Brain microvascular endothelial cell (primary cell): ENCODE results near the gene TCEANC.

Source experiments
- DNase-seq: peaks from one replicate; pipeline ENCODE4 v3.0.0-alpha.2; 2020
- H3K27ac ChIP-seq: fragments of 250-450 bp; sonication (Bioruptor Pico); 2 replicates; pipeline ENCODE4 v1.5.1; 2020; ENCODE audit warnings: mild to moderate bottlenecking, moderate library complexity
- H3K27me3 ChIP-seq: fragments of 250-450 bp; sonication (Bioruptor Pico); replicated peaks from 2 replicates; pipeline ENCODE4 v1.5.1; 2020; ENCODE audit warnings: mild to moderate bottlenecking
- H3K36me3 ChIP-seq: fragments of 250-450 bp; sonication (Bioruptor Pico); replicated peaks from 2 replicates; pipeline ENCODE4 v1.5.1; 2020; ENCODE audit warnings: mild to moderate bottlenecking
- H3K4me3 ChIP-seq: 2 replicates; pipeline ENCODE4 v1.5.1; 2011; ENCODE audit warnings: low read depth, mild to moderate bottlenecking, control low read depth, low read length, moderate library complexity
- CTCF ChIP-seq: IDR thresholded peaks from 2 replicates; pipeline ENCODE4 v1.5.1; 2011; ENCODE audit warnings: low read depth, mild to moderate bottlenecking, moderate library complexity, low read length, control low read depth, inconsistent platforms; ENCODE audit errors: missing control alignments
- in situ Hi-C: cut with HindIII; loops from 2 replicates; pipeline ENCODE4 v1.10.0; 2017; ENCODE audit warnings: low sequenced_read_pairs, low pct_ligation_motif_present

Gene TCEANC

GRCh38 chrX:13651150-13651549, 1.8 kb upstream of the TCEANC start:
- no peak overlapping the region for H3K27ac ChIP-seq
- no peak for DNase-seq
- no peaks in the 10 kb centered on the region for H3K36me3 ChIP-seq
- H3K27me3 ChIP-seq, result no peaks in the 10 kb centered on the region
- H3K4me3 ChIP-seq, result no peak overlapping the region
- no peak for TF ChIP-seq CTCF
- in situ Hi-C loops, result no loop called here

GRCh38 chrX:13652287-13652793, 601 bp upstream of the TCEANC start:
- peak; percentile 87 for DNase-seq
- Histone ChIP-seq H3K36me3 (no peaks in the 10 kb centered on the region), H3K4me3 (peak overlapping the region; percentile 54), H3K27ac (peak overlapping the region; percentile 90), H3K27me3 (no peaks in the 10 kb centered on the region)
- no peak for TF ChIP-seq CTCF
- in situ Hi-C loops, result no loop called here

GRCh38 chrX:13654116-13654515, 1.2 kb downstream of the TCEANC start:
- Histone ChIP-seq H3K27me3 (no peaks in the 10 kb centered on the region), H3K36me3 (no peaks in the 10 kb centered on the region), H3K4me3 (no peak overlapping the region), H3K27ac (no peak overlapping the region)
- no peak for TF ChIP-seq CTCF
- in situ Hi-C loops, result no loop called here
- no peak for DNase-seq

- Histone ChIP-seq H3K27ac (no peak overlapping the region), H3K27me3 (no peaks in the 10 kb centered on the region), H3K36me3 (no peaks in the 10 kb centered on the region), H3K4me3 (no peak overlapping the region)
- DNase-seq, result no peak
- in situ Hi-C loops, result no loop called here
- no peak for TF ChIP-seq CTCF
These were observed 2.7 kb downstream of the TCEANC start for GRCh38 chrX:13655674-13656073.

GRCh38 chrX:13658602-13659001, 5.7 kb downstream of the TCEANC start:
- DNase-seq, result peak; percentile 23
- Histone ChIP-seq H3K36me3 (no peaks in the 10 kb centered on the region), H3K27ac (peak overlapping the region; percentile 46), H3K4me3 (no peak overlapping the region), H3K27me3 (no peaks in the 10 kb centered on the region)
- in situ Hi-C loops, result no loop called here
- peak; percentile 62 for TF ChIP-seq CTCF

GRCh38 chrX:13659063-13659462, 6.1 kb downstream of the TCEANC start:
- Histone ChIP-seq H3K27ac (peak overlapping the region; percentile 46), H3K27me3 (no peaks in the 10 kb centered on the region), H3K4me3 (no peak overlapping the region), H3K36me3 (no peaks in the 10 kb centered on the region)
- in situ Hi-C loops, result no loop called here
- DNase-seq, result peak; percentile 19
- no peak for TF ChIP-seq CTCF
